B cell (primary cell): Measurements from ENCODE around the gene HOXC9. TPM values are rescaled to one million over a fixed set of nuclear protein-coding genes. Genes with fewer than 3 reads are reported as not detected.

Source experiments
- ATAC-seq: fragments of 200-7000 bp; cut with Tn5 transposase; one replicate; pipeline ENCODE4 v1.10.0; 2021; ENCODE audit warnings: low read depth, mild to moderate bottlenecking, moderate number of reproducible peaks, moderate library complexity
- CTCF ChIA-PET: fragments of 350-600 bp; sonication (Branson Sonifier 250); formaldehyde crosslinking; loops from one replicate; lab custom pipeline; 2021; ENCODE audit warnings: antibody characterized with exemption, inconsistent platforms; lab: Charles Lee
- POLR2A ChIA-PET: fragments of 350-600 bp; sonication (Branson Sonifier 250); formaldehyde crosslinking; loops from one replicate; lab custom pipeline; 2021; ENCODE audit warnings: antibody characterized with exemption; lab: Charles Lee
- DNase-seq: peaks from one replicate; pipeline ENCODE4 v3.0.0; 2013
- H2AFZ ChIP-seq: 2 replicates; pipeline ENCODE4 v1.6.1; 2012; ENCODE audit warnings: mild to moderate bottlenecking, low read depth, low read length; ENCODE audit not compliant: insufficient read depth, poor library complexity, severe bottlenecking
- H3K27ac ChIP-seq, 2 donors: 1 replicate in 1 of 2; 2 replicates in 1 of 2; pipeline ENCODE4 v1.5.1; 2012 to 2013; ENCODE audit warnings: low read length in 2 of 2, mild to moderate bottlenecking in 2 of 2, moderate library complexity in 1 of 2
- H3K27me3 ChIP-seq, 4 experiments: fragments of 200-600 bp in 1 of 4; sonication (generic) in 1 of 4; replicated peaks in 1 of 4; 1 replicate in 2 of 4; 2 replicates in 2 of 4; pipeline versions ENCODE4 v1.6.1 to v1.7.0; 2013 to 2016; ENCODE audit warnings: low read length in 3 of 4, mild to moderate bottlenecking in 2 of 4, mixed read lengths in 1 of 4, moderate library complexity in 1 of 4; ENCODE audit not compliant: insufficient read depth in 4 of 4, control insufficient read depth in 3 of 4; ENCODE audit errors: control extremely low read depth in 1 of 4
- H3K36me3 ChIP-seq, 2 experiments: replicated peaks in 1 of 2; 1 replicate in 1 of 2; 2 replicates in 1 of 2; pipeline versions ENCODE4 v1.6.1 to v1.7.1; 2013; ENCODE audit warnings: low read length in 1 of 2; ENCODE audit not compliant: insufficient read depth in 2 of 2, control insufficient read depth in 1 of 2; ENCODE audit errors: control extremely low read depth in 1 of 2, extremely low read depth in 1 of 2
- H3K4me1 ChIP-seq, 2 donors: fragments of 200-600 bp in 1 of 2; sonication (generic) in 1 of 2; 1 replicate in 1 of 2; 2 replicates in 1 of 2; pipeline versions ENCODE4 v1.5.1 to v1.6.1; 2013 to 2017; ENCODE audit warnings: low read length in 2 of 2; ENCODE audit not compliant: control insufficient read depth in 2 of 2, insufficient read depth in 2 of 2
- H3K4me2 ChIP-seq: replicated peaks from 2 replicates; pipeline ENCODE3; 2012; ENCODE audit warnings: mild to moderate bottlenecking, low read depth, low read length; ENCODE audit not compliant: poor library complexity, severe bottlenecking
- H3K4me3 ChIP-seq, 5 experiments: fragments of 200-600 bp in 1 of 5; sonication (generic) in 1 of 5; 1 replicate in 3 of 5; 2 replicates in 2 of 5; pipeline versions ENCODE4 v1.5.1 to v1.7.0; 2011 to 2016; ENCODE audit warnings: low read length in 4 of 5, mild to moderate bottlenecking in 4 of 5, low read depth in 2 of 5, control low read depth in 1 of 5, moderate library complexity in 1 of 5; ENCODE audit not compliant: insufficient read depth in 1 of 5; ENCODE audit errors: control extremely low read depth in 1 of 5, extremely low read depth in 1 of 5
- H3K79me2 ChIP-seq: fragments of 200-600 bp; sonication (generic); one replicate; pipeline ENCODE4 v1.6.0; 2016; ENCODE audit warnings: low read length; ENCODE audit not compliant: control insufficient read depth, insufficient read depth
- H3K9ac ChIP-seq: fragments of 200-600 bp; sonication (generic); 2 replicates; pipeline ENCODE4 v1.6.1; 2017; ENCODE audit warnings: mild to moderate bottlenecking, low read length, moderate library complexity
- H3K9me3 ChIP-seq, 3 donors: one replicate each; pipeline versions ENCODE4 v1.6.1 to v1.7.1; 2013; ENCODE audit warnings: low read length in 2 of 3; ENCODE audit not compliant: control insufficient read depth in 2 of 3, insufficient read depth in 1 of 3; ENCODE audit errors: control extremely low read depth in 1 of 3
- H4K20me1 ChIP-seq: 2 replicates; pipeline ENCODE4 v1.6.0; 2012; ENCODE audit warnings: mild to moderate bottlenecking, low read length; ENCODE audit not compliant: insufficient read depth, control insufficient read depth, poor library complexity, severe bottlenecking
- H3K27ac Mint-ChIP-seq: one replicate; pipeline ENCODE4 v1.8.0; 2021; ENCODE audit warnings: mixed read lengths
- H3K27me3 Mint-ChIP-seq: one replicate; pipeline ENCODE4 v1.8.0; 2021; ENCODE audit warnings: mixed read lengths
- H3K4me1 Mint-ChIP-seq: one replicate; pipeline ENCODE4 v1.8.0; 2021; ENCODE audit warnings: mixed read lengths
- H3K4me3 Mint-ChIP-seq: one replicate; pipeline ENCODE4 v1.8.0; 2021; ENCODE audit warnings: mixed read lengths
- H3K9me3 Mint-ChIP-seq: one replicate; pipeline ENCODE4 v1.8.0; 2022; ENCODE audit warnings: mixed read lengths; ENCODE audit not compliant: insufficient read depth
- CTCF ChIP-seq: fragments of 200-600 bp; IDR thresholded peaks from one replicate; pipeline ENCODE4 v1.8.0; 2022; ENCODE audit warnings: antibody characterized with exemption, mild to moderate bottlenecking
- EZH2 ChIP-seq: IDR thresholded peaks from 2 replicates; pipeline ENCODE4 v1.6.1; 2012; ENCODE audit warnings: borderline replicate concordance, low read depth, mild to moderate bottlenecking, moderate library complexity, low read length; ENCODE audit not compliant: insufficient read depth, poor library complexity, severe bottlenecking
- WGBS: methylation state at CpG from one replicate; pipeline ENCODE4 v1.1.5; 2013; ENCODE audit warnings: missing lambda C conversion rate; ENCODE audit not compliant: insufficient coverage; 5-methylcytosine and 5-hydroxymethylcytosine counted together
- intact Hi-C: fragments of 100-400 bp; cut with micrococcal nuclease; formaldehyde crosslinking; loops from one replicate; pipeline ENCODE4 v1.10.0; 2022
- polyA plus RNA-seq: library from polyadenylated mRNA; depleted of rRNA; stranded (reverse); fragments of >200 nt; gene quantifications from 2 replicates; pipeline ENCODE4 v1.2.3, GENCODE V29; 2012
- total RNA-seq, 2 donors: library from RNA; stranded (reverse); fragments of 120-200 nt in 1 of 2; gene quantifications; 1 replicate in 1 of 2; 2 replicates in 1 of 2; pipeline versions ENCODE4 v1.2.3 to v1.2.4, GENCODE V29; 2013 to 2022

The HOXC9 gene
- total and polyA plus RNA-seq, 2 donors (not counting 1 experiment from before 2014, with no cell fraction given), result not detected

- Histone ChIP-seq H3K27ac (no peak overlapping the region), H2AFZ (no peak overlapping the region), H3K36me3 (no peaks in the 10 kb centered on the region), H3K4me2 (no peak overlapping the region), H3K79me2 (no peaks in the 10 kb centered on the region), H4K20me1 (no peaks in the 10 kb centered on the region), H3K4me1 (peaks cover 19 to 31% of the 10 kb centered on the region in 2 donors), H3K27me3 (peaks cover 0 to 92% (median 67%) of the 10 kb centered on the region in 4 experiments), H3K9me3 (peaks cover 0 to 38% (median 4%) of the 10 kb centered on the region in 3 donors), H3K9ac (no peak overlapping the region), H3K4me3 (no peak overlapping the region)
- no peaks in the 10 kb centered on the region for H3K9me3 Mint-ChIP-seq
- H3K27ac Mint-ChIP-seq, result peak overlapping the region; percentile 33
- intact Hi-C loops, result no loop called here
- POLR2A ChIA-PET, result no interaction called here
- H3K4me1 Mint-ChIP-seq, result peaks cover 22% of the 10 kb centered on the region
- 37% methylated on average over 5 of the region's 10 CpGs for WGBS
- peaks cover 61% of the 10 kb centered on the region for H3K27me3 Mint-ChIP-seq
- CTCF ChIA-PET, result no interaction called here
- TF ChIP-seq EZH2 (no peak), CTCF (no peak)
- no peak overlapping the region for H3K4me3 Mint-ChIP-seq
- DNase-seq, result no peak
- no peak for ATAC-seq
Measured at GRCh38 chr12:54019924-54020590, 20.1 kb downstream of the HOXC9 start.

GRCh38 chr12:54020591-54021405, 20.8 kb downstream of the HOXC9 start:
- ChIA-PET CTCF (interaction anchor here (1.5 to 1.6 kb wide), 2 partner anchors 12 to 171 kb away, joined by 5 to 6 read pairs; partner anchors contain the start of gene HOXC5), POLR2A (no interaction called here)
- no peaks in the 10 kb centered on the region for H3K36me3 ChIP-seq
- no peak overlapping the region for H3K4me3 ChIP-seq
- WGBS, result 60% methylated on average over 22 of the region's 23 CpGs
- intact Hi-C loops, result no loop called here
- no peak overlapping the region for H3K4me2 ChIP-seq
- Mint-ChIP-seq H3K27me3 (peaks cover 57% of the 10 kb centered on the region), H3K4me1 (peaks cover 22% of the 10 kb centered on the region), H3K27ac (no peak overlapping the region), H3K4me3 (no peak overlapping the region), H3K9me3 (no peaks in the 10 kb centered on the region)
- H3K27ac ChIP-seq, result no peak overlapping the region
- H4K20me1 ChIP-seq, result no peaks in the 10 kb centered on the region
- H3K79me2 ChIP-seq, result no peaks in the 10 kb centered on the region
- TF ChIP-seq EZH2 (no peak), CTCF (no peak)
- peaks cover 0 to 90% (median 67%) of the 10 kb centered on the region in 4 experiments for H3K27me3 ChIP-seq
- H2AFZ ChIP-seq, result no peak overlapping the region
- peaks cover 0 to 32% (median 0%) of the 10 kb centered on the region in 3 donors for H3K9me3 ChIP-seq
- peaks cover 19 to 27% of the 10 kb centered on the region in 2 donors for H3K4me1 ChIP-seq
- no peak for DNase-seq
- H3K9ac ChIP-seq, result no peak overlapping the region
- no peak for ATAC-seq
